ENCODE measurements around the gene SSNA1.

SSNA1 gene

DNA sequence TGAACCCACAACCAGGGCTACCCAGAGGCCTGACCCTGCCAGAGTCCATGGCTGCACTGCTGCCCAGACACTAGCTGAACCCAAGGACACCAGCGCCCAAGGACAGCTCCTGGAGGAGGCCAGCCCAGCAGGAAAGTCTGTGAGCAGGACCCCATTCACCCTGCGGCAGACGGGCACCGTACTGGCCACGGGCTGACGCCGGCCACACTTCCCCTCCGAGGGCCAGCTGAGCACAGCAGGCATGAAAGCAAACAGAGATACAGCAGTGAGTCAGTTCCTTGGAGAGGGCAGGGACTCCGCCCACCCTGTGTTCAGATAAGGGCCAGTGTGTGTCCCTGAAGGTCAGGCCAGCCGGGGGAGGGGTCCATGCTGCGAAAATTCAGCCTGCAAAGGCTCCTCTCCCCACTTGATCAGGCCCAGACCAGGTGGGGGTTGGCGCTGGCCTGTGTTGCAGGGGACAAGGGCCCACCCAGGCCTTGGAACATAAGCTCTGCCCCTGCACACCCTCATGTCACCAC, 30.3 kb downstream of the SSNA1 start (continued):
- TF ChIP-seq ZNF248 (tag by site-specific recombination; IDR thresholded peaks at IDR 0.05) (no peak), ZNF510 (tag by site-specific recombination; IDR thresholded peaks at IDR 0.05; ENCODE audit: insufficient replicate concordance) (no peak), ZNF837 (tag by site-specific recombination; IDR thresholded peaks at IDR 0.05) (no peak), ZNF341 (tag by site-specific recombination; IDR thresholded peaks at IDR 0.05; ENCODE audit: low read depth) (no peak), ZNF600 (tag by site-specific recombination; IDR thresholded peaks at IDR 0.05) (0 out of 2 replicates have a peak, but pooled peaks have one; percentile 20), SP7 (tag by site-specific recombination; IDR thresholded peaks at IDR 0.05) (0 out of 2 replicates have a peak, but pooled peaks have one; percentile 28), YY2 (tag by site-specific recombination; IDR thresholded peaks at IDR 0.05) (no peak), ZNF19 (tag by site-specific recombination; IDR thresholded peaks at IDR 0.05; ENCODE audit: low read depth) (no peak), GLI4 (tag by site-specific recombination; IDR thresholded peaks at IDR 0.05) (peak; percentile 80; the same call in 1 of the 2 replicates), ZNF155 (tag by site-specific recombination; IDR thresholded peaks at IDR 0.05) (no peak)
- TF ChIP-seq, protein P1, sequence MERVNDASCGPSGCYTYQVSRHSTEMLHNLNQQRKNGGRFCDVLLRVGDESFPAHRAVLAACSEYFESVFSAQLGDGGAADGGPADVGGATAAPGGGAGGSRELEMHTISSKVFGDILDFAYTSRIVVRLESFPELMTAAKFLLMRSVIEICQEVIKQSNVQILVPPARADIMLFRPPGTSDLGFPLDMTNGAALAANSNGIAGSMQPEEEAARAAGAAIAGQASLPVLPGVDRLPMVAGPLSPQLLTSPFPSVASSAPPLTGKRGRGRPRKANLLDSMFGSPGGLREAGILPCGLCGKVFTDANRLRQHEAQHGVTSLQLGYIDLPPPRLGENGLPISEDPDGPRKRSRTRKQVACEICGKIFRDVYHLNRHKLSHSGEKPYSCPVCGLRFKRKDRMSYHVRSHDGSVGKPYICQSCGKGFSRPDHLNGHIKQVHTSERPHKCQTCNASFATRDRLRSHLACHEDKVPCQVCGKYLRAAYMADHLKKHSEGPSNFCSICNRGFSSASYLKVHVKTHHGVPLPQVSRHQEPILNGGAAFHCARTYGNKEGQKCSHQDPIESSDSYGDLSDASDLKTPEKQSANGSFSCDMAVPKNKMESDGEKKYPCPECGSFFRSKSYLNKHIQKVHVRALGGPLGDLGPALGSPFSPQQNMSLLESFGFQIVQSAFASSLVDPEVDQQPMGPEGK (tag by site-specific recombination; IDR thresholded peaks at IDR 0.05) = peak; percentile 53; the same call in 1 of the 2 replicates
- TF ChIP-seq, protein P2, sequence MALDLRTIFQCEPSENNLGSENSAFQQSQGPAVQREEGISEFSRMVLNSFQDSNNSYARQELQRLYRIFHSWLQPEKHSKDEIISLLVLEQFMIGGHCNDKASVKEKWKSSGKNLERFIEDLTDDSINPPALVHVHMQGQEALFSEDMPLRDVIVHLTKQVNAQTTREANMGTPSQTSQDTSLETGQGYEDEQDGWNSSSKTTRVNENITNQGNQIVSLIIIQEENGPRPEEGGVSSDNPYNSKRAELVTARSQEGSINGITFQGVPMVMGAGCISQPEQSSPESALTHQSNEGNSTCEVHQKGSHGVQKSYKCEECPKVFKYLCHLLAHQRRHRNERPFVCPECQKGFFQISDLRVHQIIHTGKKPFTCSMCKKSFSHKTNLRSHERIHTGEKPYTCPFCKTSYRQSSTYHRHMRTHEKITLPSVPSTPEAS (tag by site-specific recombination; IDR thresholded peaks at IDR 0.05) = no peak

DNA sequence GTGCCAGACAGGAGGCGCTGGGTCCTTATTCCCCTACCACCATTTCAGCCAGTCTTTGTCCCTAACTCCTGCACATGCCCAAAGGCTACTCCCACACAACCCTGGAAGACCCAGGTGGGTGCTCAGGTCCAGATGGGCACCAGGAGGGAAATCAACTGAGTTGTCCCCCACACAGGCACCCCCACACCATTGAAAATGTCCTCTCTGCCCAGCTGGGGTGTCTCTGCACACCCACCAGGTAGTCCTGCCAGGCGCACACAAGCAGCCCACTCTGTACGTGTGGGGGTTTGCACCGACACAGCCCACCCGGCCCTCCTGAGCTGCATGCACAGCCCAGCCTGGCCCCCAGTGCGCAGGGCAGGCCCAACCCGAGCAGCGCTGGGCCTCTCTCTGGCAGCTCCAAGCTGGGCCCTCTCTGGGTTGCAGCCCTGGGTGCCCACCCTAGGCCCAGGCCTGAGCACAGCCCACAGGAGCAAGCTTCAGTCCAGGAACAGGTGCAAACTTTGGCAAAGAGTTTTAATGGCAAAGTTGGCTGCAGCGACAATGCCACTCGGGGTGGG, 31.4 kb downstream of the SSNA1 start:
- CTCF ChIA-PET = interaction anchor here (0.7 kb wide), 1 partner anchor 322 kb away, joined by 3 read pairs; no protein-coding TSS in a partner anchor
- Histone ChIP-seq H3K4me1 (ENCODE audit: control insufficient read depth, insufficient read depth, low read length) (peaks cover 4% of the 10 kb centered on the region), H3K36me3 (ENCODE audit: control insufficient read depth in 2 of 2, insufficient read depth in 1 of 2, low read length in 2 of 2) (peaks cover 0 to 47% of the 10 kb centered on the region in 2 experiments; a peak in 1 of 3 replicates), H3K9me3 (ENCODE audit: control insufficient read depth, insufficient read depth, low read depth, low read length) (no peaks in the 10 kb centered on the region), H3K4me3 (ENCODE audit: low read depth, low read length) (no peak overlapping the region), H3K27ac (ENCODE audit: extremely low read depth, low read depth, low read length) (no peak overlapping the region)
- no peak for TF ChIP-seq RBAK (tag by site-specific recombination; IDR thresholded peaks at IDR 0.05)
- peak; percentile 82 for TF ChIP-seq ZFHX2 (tag by site-specific recombination; conservative IDR thresholded peaks at IDR 0.05)
- TF ChIP-seq, protein P3, sequence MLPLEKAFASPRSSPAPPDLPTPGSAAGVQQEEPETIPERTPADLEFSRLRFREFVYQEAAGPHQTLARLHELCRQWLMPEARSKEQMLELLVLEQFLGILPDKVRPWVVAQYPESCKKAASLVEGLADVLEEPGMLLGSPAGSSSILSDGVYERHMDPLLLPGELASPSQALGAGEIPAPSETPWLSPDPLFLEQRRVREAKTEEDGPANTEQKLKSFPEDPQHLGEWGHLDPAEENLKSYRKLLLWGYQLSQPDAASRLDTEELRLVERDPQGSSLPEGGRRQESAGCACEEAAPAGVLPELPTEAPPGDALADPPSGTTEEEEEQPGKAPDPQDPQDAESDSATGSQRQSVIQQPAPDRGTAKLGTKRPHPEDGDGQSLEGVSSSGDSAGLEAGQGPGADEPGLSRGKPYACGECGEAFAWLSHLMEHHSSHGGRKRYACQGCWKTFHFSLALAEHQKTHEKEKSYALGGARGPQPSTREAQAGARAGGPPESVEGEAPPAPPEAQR (tag by site-specific recombination; IDR thresholded peaks at IDR 0.05) = no peak
- TF ChIP-seq HOXC10 (CRISPR knock-in tag; IDR thresholded peaks at IDR 0.05) = no peak
- TF ChIP-seq BCL11B (tag by site-specific recombination; IDR thresholded peaks at IDR 0.05; ENCODE audit: low read depth) = 0 out of 2 replicates have a peak, but pooled peaks have one; percentile 15
- peak; percentile 84 for TF ChIP-seq EGR2 (tag by site-specific recombination; IDR thresholded peaks at IDR 0.05; ENCODE audit: low read depth)
- POLR2A ChIA-PET = interaction anchor here (0.5 to 17.2 kb wide), 9 partner anchors 11 to 133 kb away, joined by 3 to 304 read pairs (median 6); partner anchors contain the start of genes MAN1B1, NDOR1, TMEM203 and TPRN

Data from HEK293 (cell line).